AG09319 (cell line): ENCODE results near the gene ORC5.
"Not testable (repeated sequence)": the region's sequence is repeated elsewhere in the genome, so short reads cannot be mapped to it uniquely, and the experiment has no call there.

Experiments
- DNase-seq: peaks from one replicate; pipeline ENCODE4 v3.0.0-alpha.2; 2010; ENCODE audit warnings: low read depth; ENCODE audit errors: extremely low read depth
- CTCF ChIP-seq: IDR thresholded peaks from 2 replicates; pipeline ENCODE4 v1.5.1; 2011; ENCODE audit warnings: low read depth, mild to moderate bottlenecking, inconsistent platforms, low read length, moderate library complexity

Gene ORC5

GRCh38 chr7:104192434-104192833 lies 15.4 kb downstream of the ORC5 start:
- no peak for DNase-seq
- no peak for TF ChIP-seq CTCF

GRCh38 chr7:104185346-104185745 lies 22.5 kb downstream of the ORC5 start:
- no peak for TF ChIP-seq CTCF
- DNase-seq = no peak

DNA sequence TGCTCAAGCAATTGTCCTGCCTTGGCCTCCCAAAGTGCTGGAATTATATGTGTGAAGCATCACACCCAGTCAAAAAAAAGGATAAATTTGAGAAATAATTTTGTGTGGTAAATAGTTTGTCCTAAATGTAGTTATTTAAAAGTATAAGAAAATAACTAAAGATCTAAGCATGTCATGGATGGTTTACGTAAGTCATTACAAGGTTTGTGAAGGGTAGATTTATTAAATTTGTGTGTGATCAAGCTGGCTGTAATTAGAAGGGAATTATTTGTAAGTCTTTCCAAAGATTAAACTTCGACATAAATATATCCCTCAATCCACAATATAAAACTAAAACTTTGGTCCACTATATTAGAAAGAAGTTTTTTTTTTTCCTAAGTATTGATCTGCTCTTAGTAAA lies 28.6 kb downstream of the ORC5 start:
- TF ChIP-seq CTCF = no peak
- no peak for DNase-seq

DNA sequence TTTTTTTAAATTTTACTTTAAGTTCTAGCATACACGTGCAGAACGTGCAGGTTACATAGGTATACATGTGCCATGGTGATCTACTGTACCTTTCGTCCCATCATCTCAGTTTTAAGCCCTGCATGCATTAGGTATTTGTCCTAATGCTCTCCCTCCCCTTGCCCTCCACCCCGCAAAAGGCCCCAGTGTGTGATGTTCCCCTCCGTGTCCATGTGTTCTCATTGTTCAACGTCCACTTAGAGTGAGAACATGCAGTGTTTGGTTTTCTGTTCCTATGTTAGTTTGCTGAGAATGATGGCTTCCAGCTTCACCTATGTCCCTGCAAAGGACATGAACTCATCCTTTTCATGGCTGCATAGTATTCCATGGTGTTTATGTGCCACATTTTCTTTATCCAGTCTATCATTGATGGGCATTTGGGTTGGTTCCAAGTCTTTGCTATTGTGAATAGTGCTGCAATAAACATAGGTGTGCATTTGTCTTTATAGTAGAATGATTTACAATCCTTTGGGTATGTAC lies 30.2 kb downstream of the ORC5 start:
- DNase-seq = not testable (repeated sequence)

DNA sequence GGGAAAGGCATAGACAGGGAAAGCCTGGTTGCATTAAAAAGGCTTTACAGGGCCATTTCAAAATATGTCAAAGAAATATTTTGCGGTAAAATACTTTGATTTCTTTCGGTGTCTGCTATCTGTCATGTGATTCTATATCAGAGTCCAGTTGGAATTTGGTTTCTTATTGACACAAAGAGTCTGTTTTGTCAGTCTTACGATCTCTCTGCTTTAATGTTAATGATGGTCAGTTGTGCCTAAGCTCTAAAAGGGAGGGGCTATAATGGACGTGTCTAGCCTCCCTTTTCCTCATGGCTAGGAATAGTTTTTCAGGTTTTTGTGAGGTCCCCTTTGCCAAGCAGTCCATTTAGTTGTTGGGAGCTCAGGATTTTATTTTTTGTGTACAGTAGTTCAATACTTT lies 31.5 kb downstream of the ORC5 start:
- TF ChIP-seq CTCF = no peak
- no peak for DNase-seq

GRCh38 chr7:104175361-104175984 lies 32.3 kb downstream of the ORC5 start:
- no peak for TF ChIP-seq CTCF
- no peak for DNase-seq

- DNase-seq = no peak
- TF ChIP-seq CTCF = no peak
Observed at GRCh38 chr7:104174798-104175197, 33.0 kb downstream of the ORC5 start.

GRCh38 chr7:104162081-104162480 lies 45.7 kb downstream of the ORC5 start:
- TF ChIP-seq CTCF = no peak
- no peak for DNase-seq
